NCI-H1092 (cell line): Measurements from ENCODE around the gene SLK.

Source experiments
- DNase-seq: peaks from one replicate; lab custom pipeline; 2025; lab: John Stamatoyannopoulos, UW

Gene SLK

DNA sequence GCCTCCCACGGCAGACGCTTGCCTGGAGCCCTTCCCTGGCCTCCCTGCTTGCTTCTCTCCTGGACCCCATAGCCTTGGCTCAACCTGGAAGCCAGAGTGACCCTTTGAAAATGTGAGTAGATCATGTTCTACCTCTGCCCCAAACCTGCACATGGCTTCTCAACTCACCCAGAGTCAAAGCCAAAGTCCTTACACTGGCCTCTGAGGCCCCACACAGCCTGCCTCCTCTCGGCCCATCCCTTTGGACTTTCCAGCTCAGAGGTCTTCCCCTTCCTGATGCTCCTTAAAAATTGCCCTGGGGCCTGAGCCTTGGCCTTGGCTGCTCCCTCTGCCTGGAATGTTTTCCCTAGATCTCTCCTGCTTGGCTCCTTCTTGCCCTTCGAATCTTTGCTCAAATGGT lies 86.3 kb downstream of the SLK start:
- no peak for DNase-seq

DNA sequence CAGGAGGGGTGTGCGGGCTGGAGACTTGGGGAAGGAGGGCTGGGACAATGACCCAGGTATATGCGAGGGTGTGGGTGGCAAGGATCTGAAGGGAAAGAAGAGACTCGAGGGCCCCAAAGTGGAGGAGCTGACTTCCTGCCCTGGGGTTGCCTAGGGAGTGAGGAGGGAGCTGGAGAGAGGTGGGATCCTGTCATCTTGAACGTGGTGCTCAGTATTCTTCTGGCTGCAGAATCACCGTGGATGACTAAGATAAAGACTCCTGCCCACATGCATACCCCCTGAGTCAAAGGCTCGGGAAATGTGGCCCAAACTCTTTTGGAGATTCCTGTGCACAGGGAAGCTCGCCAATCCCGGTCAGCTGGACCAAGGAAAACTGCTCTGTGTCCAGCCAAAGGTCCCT lies 87.5 kb downstream of the SLK start:
- no peak for DNase-seq

DNA sequence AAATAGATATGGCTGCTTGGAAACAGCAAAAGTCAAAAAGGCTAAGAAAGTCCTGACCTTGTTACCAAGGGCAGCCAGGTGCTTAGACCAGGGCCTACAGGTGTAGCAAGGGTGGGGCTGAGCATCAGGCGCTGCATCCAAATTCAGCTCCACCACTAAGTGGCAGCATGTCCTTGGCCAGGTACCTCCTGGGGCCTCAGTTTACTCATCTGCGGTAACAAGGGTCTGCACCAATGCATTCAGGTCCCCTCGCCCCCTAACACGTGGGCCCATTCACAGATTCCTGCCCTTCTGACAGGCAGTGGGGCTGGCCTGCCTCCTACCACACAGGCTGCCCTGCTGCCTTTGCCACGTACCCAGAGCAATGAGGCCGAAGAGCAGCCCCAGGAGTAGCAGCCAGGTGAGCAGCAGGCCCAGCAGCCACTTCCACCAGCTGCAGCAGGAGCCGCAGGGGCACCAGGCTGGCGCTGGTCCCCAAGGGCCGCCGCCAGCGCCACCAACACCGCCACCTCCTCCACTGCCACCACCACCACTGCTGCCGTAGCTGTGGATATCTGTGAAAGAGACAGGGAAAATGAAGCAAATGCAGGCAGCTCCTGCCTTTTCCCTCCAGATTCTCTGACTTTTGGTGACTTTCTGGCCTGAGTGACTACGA lies 89.8 kb downstream of the SLK start:
- no peak for DNase-seq

DNA sequence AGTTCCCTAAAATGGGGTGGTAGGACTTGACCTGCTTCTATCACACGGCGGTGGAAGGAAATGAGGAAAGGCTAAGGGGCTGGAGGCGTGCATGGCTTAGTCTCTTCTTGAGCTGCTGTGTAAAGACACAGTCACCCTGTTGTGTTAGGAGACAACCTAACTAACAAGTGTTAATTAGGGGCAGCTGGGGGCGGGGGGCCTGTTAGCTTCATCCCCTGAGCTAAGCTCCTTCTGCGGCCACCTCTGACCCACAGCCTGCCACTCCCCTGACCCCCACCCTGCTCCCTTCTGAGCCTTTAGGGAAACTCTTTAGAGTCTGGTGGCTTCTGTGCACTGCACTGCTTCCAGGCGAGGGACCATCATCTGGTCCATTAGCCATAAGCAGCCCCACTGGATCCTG lies 90.8 kb downstream of the SLK start:
- no peak for DNase-seq

DNA sequence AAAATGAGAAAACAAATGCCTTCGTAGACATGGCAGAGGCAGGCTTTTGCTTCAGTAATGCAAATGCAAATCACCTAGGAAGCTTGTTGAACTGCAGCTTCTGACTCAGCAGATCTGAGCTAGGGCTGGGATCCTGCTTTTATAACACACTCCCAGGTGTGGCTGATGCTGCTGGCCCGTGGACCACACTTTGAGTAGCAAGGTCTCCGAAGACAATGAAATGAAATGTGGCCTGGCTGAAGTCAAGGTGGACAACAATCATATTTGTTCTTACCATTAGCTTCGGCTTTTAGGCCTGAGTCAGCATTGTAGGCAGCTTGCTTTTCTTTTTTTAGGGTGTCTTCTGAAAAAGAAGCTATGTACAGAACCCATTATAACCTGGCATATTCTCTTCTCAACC lies 92.4 kb downstream of the SLK start:
- no peak for DNase-seq

DNA sequence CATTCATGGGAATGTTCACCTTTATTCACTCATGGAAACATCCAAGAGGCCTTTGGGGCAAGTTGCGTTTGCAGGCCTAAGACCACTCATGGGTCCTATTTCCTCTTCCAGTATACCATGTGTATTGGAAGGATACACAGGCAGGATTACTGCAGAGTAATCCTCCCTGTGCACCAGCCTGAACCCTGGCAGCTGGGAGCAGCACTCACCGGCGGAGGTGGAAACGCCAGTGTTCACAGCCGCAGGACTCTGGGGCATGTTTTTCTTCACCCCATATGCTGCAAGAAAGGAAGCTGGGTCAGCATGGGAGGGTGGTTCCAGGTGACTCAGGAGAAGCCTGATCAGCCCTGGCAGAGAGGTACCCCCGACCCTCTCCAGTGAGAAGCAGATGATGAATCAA lies 94.3 kb downstream of the SLK start:
- no peak for DNase-seq

DNA sequence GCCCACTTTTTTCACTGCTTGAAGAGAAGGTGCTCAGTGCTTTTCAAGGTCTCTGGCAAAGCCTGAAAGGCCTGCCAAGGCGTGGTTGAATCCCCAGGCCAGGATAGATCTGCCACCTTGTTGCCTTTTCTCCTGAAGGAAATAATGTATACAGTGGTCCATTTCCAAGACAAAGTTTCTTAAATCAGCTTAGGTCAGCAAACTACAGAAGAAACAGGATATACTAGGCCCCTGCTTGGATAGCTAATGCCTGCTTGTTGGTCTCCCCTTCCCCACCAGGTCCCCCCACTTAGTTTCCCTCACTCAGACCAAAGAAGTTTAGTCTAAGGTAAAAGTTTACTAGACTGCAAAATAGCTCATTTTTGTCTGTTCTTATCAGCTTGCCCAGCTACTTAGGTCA lies 98.8 kb downstream of the SLK start:
- no peak for DNase-seq

DNA sequence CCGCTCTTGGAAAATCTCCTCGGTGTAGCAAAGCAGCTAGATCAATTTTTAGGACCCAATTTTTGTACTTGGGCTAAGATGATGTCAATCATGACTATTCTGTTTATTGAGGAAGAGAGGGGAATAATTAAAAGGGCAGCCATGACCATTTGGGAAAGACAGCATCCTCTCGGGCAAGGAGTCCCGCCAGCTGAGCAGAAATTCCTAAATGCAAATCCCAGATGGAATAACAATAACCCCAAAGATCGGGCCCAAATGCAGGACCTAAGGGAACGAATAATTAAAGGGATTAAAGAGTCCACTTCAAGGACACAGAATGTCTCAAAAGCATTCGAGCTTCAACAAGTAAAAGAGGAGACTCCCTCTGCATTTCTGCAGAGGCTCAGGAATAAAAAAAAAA lies 100.0 kb downstream of the SLK start:
- DNase-seq = no peak

DNA sequence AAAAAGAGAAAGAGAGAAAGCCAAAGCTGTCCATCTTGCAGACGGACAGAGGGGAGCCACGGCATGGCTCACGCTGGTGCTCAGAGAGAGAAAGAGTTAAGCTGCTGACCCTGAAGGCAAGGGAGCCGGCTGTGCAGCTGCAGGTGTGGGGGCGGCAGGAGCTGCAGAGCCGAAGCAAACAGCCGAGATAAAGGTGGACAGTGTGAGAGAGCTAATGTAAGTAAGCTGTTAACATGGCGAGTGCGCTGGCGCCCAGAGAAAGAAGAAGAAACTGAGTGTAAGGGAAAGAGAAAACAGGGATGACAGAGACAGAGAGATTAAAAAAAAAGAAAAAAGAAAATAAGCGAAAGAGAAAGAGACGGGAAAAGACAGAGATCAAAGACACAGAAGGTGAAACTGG lies 100.6 kb downstream of the SLK start:
- DNase-seq = no peak

DNA sequence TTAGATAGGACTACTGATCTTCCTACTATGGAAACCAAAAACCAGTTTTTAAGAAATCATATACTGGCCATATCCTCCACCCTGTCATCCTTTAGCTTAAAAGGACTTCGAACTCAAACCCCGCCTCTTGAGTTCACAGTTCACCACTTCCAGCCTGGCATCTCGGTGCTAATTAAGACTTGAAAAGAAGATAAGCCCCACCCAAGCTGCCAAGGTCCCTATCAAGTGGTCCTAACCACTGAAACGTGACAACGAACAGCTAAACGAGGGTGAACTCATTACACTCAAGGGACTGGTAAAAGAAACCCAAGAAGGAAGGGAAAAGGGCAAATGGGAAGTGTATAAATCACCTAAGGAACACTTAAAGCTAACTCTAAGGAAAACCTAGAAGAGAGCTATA lies 102.7 kb downstream of the SLK start:
- DNase-seq = no peak

DNA sequence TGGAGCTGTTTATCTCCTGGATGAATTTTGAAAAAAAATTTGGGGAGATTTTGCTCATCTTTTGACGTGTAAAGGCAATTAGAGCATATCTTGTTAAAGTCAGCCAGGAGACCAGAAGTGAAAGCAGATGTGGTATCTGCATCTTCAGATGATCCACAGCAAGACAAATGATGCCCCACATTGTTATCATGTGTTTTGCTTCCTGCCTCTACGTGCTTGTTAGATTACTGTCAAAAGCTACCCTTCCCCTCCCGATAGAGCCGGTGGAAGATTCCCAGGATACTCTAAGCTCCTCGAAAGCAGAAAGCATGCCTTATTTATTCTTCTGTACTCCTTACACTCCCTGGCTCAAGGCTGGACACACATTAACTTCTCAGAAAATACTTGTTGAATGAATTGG lies 105.8 kb downstream of the SLK start:
- DNase-seq = no peak

DNA sequence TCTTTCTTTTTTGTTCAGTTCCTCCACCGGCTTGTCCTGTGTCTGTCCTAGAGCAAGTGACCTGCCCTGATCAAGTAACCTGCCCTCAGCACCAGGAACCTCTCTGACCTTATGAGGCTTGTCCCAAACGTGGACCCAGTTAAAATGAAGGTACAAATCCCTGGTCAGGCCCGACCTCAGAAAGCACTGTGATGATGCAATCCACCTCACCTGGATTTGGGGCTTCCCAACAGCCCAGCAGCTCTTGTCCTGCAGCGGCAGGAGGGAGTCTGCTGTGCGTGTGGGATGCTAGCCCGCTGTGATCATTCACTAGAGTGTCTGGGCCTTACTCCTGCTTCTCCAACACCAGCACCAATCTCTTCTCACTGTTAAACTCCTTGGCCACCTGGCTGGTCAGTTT lies 107.6 kb downstream of the SLK start:
- no peak for DNase-seq

DNA sequence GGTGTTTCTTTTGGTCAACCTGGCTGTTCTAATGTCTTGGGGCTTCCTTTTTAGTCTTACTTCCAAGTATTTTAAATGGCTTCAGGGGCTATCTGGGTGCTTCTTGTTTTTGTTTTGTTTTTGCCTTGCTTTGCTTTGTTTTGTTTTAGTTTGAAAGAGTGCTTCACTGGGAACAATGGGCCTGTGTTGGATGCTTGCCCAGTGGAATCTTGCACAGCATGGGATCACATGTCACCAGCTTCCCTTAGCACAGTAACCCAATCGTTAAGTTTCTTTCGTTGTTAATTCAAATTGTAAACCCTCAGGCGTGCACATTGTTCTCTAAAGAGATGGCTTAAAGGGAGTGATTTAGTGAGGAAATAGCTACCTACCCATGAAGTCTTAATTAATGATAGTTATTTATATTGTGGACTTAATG lies 109.8 kb downstream of the SLK start:
- peak; percentile 18 for DNase-seq

DNA sequence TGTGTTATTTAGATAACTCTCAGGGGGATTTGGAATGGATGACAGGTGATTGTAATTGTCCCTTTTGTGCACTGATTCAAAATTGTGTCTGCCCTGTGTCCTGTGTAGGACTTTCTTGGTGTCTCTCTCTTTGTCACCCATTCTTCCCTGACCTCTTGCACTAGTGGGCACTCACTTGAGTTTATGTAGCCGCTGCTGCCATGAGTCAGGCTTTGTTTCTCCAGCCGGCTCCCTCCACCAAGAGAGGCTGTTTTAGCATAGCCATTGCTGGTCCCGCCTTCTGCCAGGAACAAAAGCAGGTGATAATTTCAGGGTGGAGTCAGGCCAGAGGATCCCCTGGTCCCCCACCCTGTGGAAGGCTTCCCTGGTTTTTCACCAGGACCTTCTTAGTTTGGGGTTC lies 110.3 kb downstream of the SLK start:
- DNase-seq = no peak

DNA sequence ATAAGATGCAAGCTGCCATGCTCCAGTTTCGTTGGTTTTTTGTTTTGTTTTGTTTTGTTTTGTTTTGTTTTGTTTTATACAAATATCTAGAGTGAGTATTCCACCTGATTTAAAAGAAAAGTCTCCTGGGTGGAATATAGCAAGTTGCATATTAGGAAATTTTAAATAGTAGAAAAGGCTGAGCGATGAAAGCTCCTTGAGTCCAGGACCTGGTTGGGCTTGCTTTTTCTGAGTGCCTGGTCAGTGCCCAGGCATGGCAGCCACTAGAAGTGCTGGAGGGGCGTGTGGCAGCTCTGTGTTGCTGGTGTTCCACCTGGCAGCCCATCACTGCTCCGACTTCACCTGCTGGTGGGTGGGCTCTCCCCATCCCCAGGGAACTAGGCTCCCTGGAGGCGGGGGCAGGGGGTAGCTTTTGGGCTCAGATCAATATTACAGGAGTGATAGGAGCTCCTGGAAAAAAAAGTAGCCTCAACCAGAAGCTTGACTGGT lies 110.8 kb downstream of the SLK start:
- DNase-seq = no peak
